Gastrocnemius medialis (tissue), 4 donors: ENCODE data around the gene UBE2G2. TPM values are rescaled to one million over a fixed set of nuclear protein-coding genes. Genes with fewer than 3 reads are reported as not detected.
A peak's percentile ranks its signal among the peaks of the same experiment; 100 is the strongest.

ENCODE experiments used
- ATAC-seq, 2 donors: fragments of 150-250 bp; one replicate each; pipeline ENCODE4 v1.9.1; 2016
- DNase-seq, 2 donors: peaks; one replicate each; pipeline ENCODE4 v3.0.0-alpha.2; 2019
- H3K27ac ChIP-seq, 4 donors: fragments of 200-600 bp; sonication (generic); 1 replicate in 1 of 4; 2 replicates in 3 of 4; pipeline ENCODE4 v1.5.1; 2016 to 2018; ENCODE audit warnings: mild to moderate bottlenecking in 2 of 4, moderate library complexity in 1 of 4
- H3K27me3 ChIP-seq, 3 donors: fragments of 200-600 bp; sonication (generic) in 2 of 3; 1 replicate in 1 of 3; 2 replicates in 2 of 3; pipeline versions ENCODE4 v1.5.1 to v1.6.0; 2016 to 2019; ENCODE audit warnings: mild to moderate bottlenecking in 1 of 3, moderate library complexity in 1 of 3
- H3K36me3 ChIP-seq, 2 donors: fragments of 200-600 bp; sonication (generic) in 1 of 2; one replicate each; pipeline ENCODE4 v1.5.1; 2017 to 2018
- H3K4me1 ChIP-seq, 2 donors: fragments of 200-600 bp; sonication (generic) in 1 of 2; one replicate each; pipeline ENCODE4 v1.5.1; 2016 to 2017; ENCODE audit warnings: mild to moderate bottlenecking in 2 of 2
- H3K4me3 ChIP-seq, 4 donors: fragments of 200-600 bp; sonication (generic) in 3 of 4; 1 replicate in 1 of 4; 2 replicates in 3 of 4; pipeline ENCODE4 v1.5.1; 2016 to 2019; ENCODE audit warnings: mild to moderate bottlenecking in 2 of 4
- H3K9me3 ChIP-seq, 3 donors: fragments of 200-600 bp; sonication (generic) in 2 of 3; 1 replicate in 1 of 3; 2 replicates in 2 of 3; pipeline ENCODE4 v1.5.1; 2016 to 2019
- POLR2A ChIP-seq, 2 donors: fragments of 450-650 bp; IDR thresholded peaks; one replicate each; pipeline ENCODE4 v1.6.1; 2017; ENCODE audit warnings: antibody characterized with exemption in 2 of 2, mild to moderate bottlenecking in 2 of 2, moderate library complexity in 2 of 2
- in situ Hi-C, 4 donors: fragments of 200-750 bp; cut with MboI; loops; one replicate each; pipeline versions ENCODE4 v1.15.0 to v1.8.0; 2017; ENCODE audit warnings: low sequenced_read_pairs in 4 of 4
- intact Hi-C: fragments of 100-400 bp; cut with DNase I; formaldehyde crosslinking; loops from one replicate; pipeline ENCODE4 v1.15.1; 2023; ENCODE audit warnings: low total_unique reads
- total RNA-seq, 4 donors: library from RNA; depleted of rRNA; stranded (reverse); fragments of >200 nt; gene quantifications; one replicate each; pipeline versions ENCODE4 v1.1.0 to v1.2.3, GENCODE V29; 2016
- TF ChIP-seq, protein P1 (sequence below), 5 experiments: fragments of 450-650 bp in 3 of 5; fragments of 200-600 bp in 2 of 5; sonication (generic) in 2 of 5; IDR thresholded peaks in 4 of 5; conservative IDR thresholded peaks in 1 of 5; 1 replicate in 4 of 5; 2 replicates in 1 of 5; pipeline ENCODE4 v1.5.1; 2016 to 2019; ENCODE audit warnings: antibody characterized with exemption in 5 of 5, mild to moderate bottlenecking in 3 of 5, moderate library complexity in 3 of 5

Gene UBE2G2
- 10 to 100 TPM; 64.2 to 83.8 (median 73.3) TPM for total RNA-seq

DNA sequence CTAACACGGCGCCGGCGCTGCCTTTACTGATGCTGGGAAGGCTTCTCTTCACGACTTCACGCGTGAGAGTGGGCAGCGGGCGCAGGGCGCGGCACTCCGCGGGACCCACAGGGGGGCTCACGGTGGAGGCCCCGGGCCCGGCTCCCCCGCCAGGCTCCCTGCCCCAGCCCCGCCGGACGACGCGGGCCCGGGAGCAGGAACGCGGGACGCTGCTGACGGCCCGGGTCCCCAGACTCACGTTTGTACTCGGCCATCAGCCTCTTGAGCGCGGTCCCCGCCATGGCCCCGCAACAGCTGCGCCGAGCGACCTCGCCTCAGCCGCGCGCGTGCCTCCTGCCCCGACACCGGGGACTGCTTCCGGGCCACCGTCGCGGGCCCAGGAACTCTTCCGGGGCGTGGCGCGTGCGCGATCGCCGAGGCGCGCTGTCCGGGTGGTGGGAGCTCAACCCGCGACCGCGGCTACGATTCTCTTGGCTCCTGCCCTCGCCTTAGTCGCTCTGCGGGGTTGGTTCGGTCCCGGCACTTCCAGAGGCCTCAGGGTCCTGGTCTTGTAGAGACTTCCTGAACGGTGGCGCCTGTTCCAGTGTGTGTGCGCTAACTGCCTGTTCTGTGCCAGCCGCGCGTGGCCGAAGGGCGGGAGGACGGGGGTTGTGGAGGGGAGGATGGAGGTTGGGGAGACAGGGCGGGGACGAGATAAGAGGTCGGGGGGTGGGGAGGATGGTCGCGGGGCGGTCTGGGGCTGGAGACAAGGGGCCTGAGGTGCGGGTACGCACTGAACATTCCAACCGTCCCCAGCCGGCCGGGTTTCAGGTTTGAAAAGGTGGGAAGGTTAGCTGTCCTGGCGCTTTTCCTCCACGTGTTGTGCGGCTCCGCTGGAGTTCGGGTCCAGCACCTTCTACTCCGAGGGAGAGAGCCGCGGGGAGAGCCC lies at the start of gene UBE2G2:
Gene UBE2G2, minus strand, starts transcription at position 353 of the 928 bp plus-strand sequence. Its CDS starts 72 bp downstream, at position 281.
- intact Hi-C loops (loop anchor here (1.0 to 10.0 kb wide), 4 partner anchors 16 to 333 kb away; no protein-coding TSS in a partner anchor), in situ Hi-C loops (no loop called here)
- Histone ChIP-seq H3K27ac (peak within 1 kb of the TSS; percentile 86 to 95 (median 90)), H3K9me3 (no peaks in the 10 kb centered on the region), H3K36me3 (peaks cover 0 to 19% of the 10 kb centered on the region in 2 donors), H3K4me1 (peaks cover 23 to 39% of the 10 kb centered on the region in 2 donors), H3K4me3 (peak within 1 kb of the TSS; percentile 80 to 91 (median 89)), H3K27me3 (no peaks in the 10 kb centered on the region)
- TF ChIP-seq, protein P1, sequence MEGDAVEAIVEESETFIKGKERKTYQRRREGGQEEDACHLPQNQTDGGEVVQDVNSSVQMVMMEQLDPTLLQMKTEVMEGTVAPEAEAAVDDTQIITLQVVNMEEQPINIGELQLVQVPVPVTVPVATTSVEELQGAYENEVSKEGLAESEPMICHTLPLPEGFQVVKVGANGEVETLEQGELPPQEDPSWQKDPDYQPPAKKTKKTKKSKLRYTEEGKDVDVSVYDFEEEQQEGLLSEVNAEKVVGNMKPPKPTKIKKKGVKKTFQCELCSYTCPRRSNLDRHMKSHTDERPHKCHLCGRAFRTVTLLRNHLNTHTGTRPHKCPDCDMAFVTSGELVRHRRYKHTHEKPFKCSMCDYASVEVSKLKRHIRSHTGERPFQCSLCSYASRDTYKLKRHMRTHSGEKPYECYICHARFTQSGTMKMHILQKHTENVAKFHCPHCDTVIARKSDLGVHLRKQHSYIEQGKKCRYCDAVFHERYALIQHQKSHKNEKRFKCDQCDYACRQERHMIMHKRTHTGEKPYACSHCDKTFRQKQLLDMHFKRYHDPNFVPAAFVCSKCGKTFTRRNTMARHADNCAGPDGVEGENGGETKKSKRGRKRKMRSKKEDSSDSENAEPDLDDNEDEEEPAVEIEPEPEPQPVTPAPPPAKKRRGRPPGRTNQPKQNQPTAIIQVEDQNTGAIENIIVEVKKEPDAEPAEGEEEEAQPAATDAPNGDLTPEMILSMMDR (IDR thresholded peaks at IDR 0.05 in 4 of 5, conservative IDR thresholded peaks at IDR 0.05 in 1 of 5), result no peak
- TF ChIP-seq POLR2A (IDR thresholded peaks at IDR 0.05), result peak; percentile 87 to 91
- DNase-seq, result peak; percentile 59 to 74
- ATAC-seq, result peak; percentile 91 to 92

DNA sequence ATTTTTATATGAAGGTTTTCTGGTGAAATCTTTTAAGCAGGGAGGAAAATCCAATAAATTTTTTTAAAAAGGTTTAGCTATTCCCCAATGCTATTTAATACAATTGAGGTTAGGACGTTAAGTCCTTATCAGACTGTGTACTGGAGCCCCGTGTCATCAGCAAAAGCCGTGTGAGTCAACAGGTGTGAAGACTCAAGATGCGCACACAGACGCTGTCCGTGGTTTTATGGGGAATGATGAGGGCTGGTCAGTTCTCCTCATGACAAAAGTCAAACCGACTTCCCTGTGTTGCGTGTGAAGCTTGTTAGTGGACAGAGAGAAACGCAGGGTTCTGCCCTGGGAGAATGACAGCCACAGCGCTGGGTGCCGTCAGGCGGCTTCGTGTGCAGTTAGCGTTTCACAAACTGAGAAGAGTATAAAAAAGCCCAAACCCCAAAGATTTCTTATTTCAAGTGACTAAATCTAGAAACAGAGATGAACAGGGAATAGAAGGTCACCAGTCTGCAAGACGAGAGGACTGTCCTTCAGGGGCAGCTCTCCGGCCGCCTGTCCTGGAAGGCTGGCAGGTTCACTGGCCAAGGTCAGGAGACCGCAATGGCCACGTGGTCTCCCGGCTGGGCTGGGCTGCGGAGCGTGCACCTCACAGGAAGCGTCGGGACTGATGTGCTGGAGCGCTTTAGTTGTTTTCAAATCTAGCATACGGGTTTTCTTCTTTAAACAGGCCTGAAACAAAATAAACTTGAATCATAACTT lies 49.5 kb upstream of the UBE2G2 start:
- peak in 1 of 2 donors; percentile 9 for TF ChIP-seq POLR2A (IDR thresholded peaks at IDR 0.05)
- TF ChIP-seq, protein P1 (IDR thresholded peaks at IDR 0.05 in 4 of 5, conservative IDR thresholded peaks at IDR 0.05 in 1 of 5), result no peak
- Histone ChIP-seq H3K4me3 (no peak overlapping the region), H3K27me3 (no peaks in the 10 kb centered on the region), H3K27ac (peak overlapping the region; percentile 68 to 89 (median 88)), H3K9me3 (no peaks in the 10 kb centered on the region), H3K4me1 (peaks cover 33 to 42% of the 10 kb centered on the region in 2 donors), H3K36me3 (peaks cover 0 to 40% of the 10 kb centered on the region in 2 donors)
- ATAC-seq (peak in 1 of 2 donors; percentile 15), DNase-seq (peak; percentile 48 to 81)
- intact Hi-C loops (no loop called here), in situ Hi-C loops (no loop called here)

- no peaks in the 10 kb centered on the region for H3K9me3 ChIP-seq
- peaks cover 0 to 5% (median 0%) of the 10 kb centered on the region in 3 donors for H3K27me3 ChIP-seq
- ATAC-seq (no peak), DNase-seq (no peak)
- H3K36me3 ChIP-seq, result peaks cover 0 to 40% of the 10 kb centered on the region in 2 donors
- H3K27ac ChIP-seq, result peak overlapping the region; percentile 68 to 89 (median 88)
- in situ Hi-C loops (no loop called here), intact Hi-C loops (no loop called here)
- no peak overlapping the region for H3K4me3 ChIP-seq
- TF ChIP-seq, protein P1 (IDR thresholded peaks at IDR 0.05 in 4 of 5, conservative IDR thresholded peaks at IDR 0.05 in 1 of 5), result no peak
- TF ChIP-seq POLR2A (IDR thresholded peaks at IDR 0.05), result no peak
- H3K4me1 ChIP-seq, result peaks cover 36 to 41% of the 10 kb centered on the region in 2 donors
Observed at GRCh38 chr21:44850208-44850800, 48.7 kb upstream of the UBE2G2 start.

GRCh38 chr21:44849616-44850130 lies 48.1 kb upstream of the UBE2G2 start:
- peaks cover 0 to 6% (median under 1%) of the 10 kb centered on the region in 3 donors for H3K27me3 ChIP-seq
- intact Hi-C loops (no loop called here), in situ Hi-C loops (no loop called here)
- H3K9me3 ChIP-seq, result no peaks in the 10 kb centered on the region
- TF ChIP-seq POLR2A (IDR thresholded peaks at IDR 0.05), result no peak
- TF ChIP-seq, protein P1 (IDR thresholded peaks at IDR 0.05 in 4 of 5, conservative IDR thresholded peaks at IDR 0.05 in 1 of 5), result no peak
- DNase-seq (no peak), ATAC-seq (no peak)
- H3K4me3 ChIP-seq, result no peak overlapping the region
- peaks cover 36 to 40% of the 10 kb centered on the region in 2 donors for H3K4me1 ChIP-seq
- peak overlapping the region; percentile 68 to 89 (median 88) for H3K27ac ChIP-seq
- peaks cover 0 to 38% of the 10 kb centered on the region in 2 donors for H3K36me3 ChIP-seq
